ENCODE results near the gene DPH6. TPM values are rescaled to one million over a fixed set of nuclear protein-coding genes. Genes with fewer than 3 reads are reported as not detected.
A peak's percentile ranks its signal among the peaks of the same experiment; 100 is the strongest.

DPH6 gene
- total RNA-seq, 1 experiment from 2014 or later, result 22.1 TPM

DNA sequence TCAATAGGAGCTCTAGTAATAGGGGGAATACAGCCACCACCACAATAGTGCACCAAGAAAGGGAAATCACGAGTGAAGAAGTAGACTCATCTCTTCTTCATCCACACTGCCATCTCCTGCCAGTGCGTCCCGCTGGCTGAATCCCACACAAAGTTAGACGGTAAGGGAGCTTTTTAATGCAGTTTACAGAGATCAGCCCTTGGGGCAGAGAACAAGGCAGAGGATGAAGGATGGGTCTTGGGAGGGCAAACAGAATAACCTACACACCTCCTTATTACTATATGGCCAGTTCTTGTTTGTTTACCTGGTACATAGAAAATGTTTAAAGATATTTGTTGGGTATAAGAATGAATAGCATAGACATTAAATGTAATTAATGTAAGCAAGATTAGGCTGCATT lies 11.0 kb upstream of the DPH6 start:
- Histone ChIP-seq H3K9me3 (replicated peaks) (no peaks in the 10 kb centered on the region), H3K36me3 (no peaks in the 10 kb centered on the region), H3K27ac (peak overlapping the region; percentile 77), H3K4me1 (replicated peaks) (peaks cover 16% of the 10 kb centered on the region), H3K4me3 (no peak overlapping the region), H3K27me3 (replicated peaks) (no peaks in the 10 kb centered on the region)
- DNase-seq (ENCODE audit: low read depth in 1 of 2, low spot score in 2 of 2), result no peak

DNA sequence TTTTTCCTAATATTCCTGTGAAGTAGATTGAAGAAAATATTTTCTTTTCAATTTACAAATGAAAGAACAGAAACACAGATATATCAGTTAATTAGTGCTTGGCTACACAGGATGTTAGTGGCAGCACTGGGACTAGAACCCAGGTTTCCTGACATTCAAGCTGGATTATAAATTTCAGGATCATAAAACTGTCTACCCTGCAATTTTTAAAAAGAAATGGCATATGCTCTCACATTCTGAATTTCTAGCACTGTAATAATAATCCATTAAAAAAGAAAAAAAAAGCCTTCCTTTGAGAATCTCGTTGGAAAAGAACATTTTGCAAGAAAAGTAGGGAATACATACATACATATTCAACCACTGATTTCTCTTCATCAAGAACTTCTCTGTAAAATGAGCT lies 9.3 kb upstream of the DPH6 start:
- Histone ChIP-seq H3K36me3 (no peaks in the 10 kb centered on the region), H3K4me1 (replicated peaks) (peaks cover 16% of the 10 kb centered on the region), H3K27ac (no peak overlapping the region), H3K9me3 (replicated peaks) (no peaks in the 10 kb centered on the region), H3K27me3 (replicated peaks) (no peaks in the 10 kb centered on the region), H3K4me3 (no peak overlapping the region)
- DNase-seq (ENCODE audit: low read depth in 1 of 2, low spot score in 2 of 2), result no peak

DNA sequence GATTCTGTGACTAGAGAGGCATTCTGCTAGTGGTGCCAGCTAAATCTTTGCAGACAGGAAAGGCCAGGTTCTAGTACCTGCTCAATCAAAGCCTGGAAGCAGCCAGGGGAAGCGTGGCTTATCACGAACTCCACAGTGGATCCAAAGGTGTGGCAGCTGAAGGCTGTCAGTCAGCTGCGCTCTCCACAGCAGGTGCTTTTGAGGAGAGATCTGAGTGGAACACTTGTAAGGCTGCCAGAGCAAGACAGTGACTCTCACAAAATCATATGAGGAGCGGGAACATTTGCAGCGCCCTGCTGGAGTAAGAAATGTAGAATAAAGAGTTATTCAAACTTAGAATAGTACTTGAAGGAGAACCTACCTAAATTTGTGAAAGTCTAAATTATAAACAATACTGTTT lies 5.0 kb upstream of the DPH6 start:
- no peak for DNase-seq (ENCODE audit: low read depth in 1 of 2, low spot score in 2 of 2)
- no peaks in the 10 kb centered on the region; the same call in 1 of the 2 replicates for H3K4me1 ChIP-seq (replicated peaks)
- H3K9me3 ChIP-seq (replicated peaks), result no peaks in the 10 kb centered on the region
- H3K27me3 ChIP-seq (replicated peaks), result no peaks in the 10 kb centered on the region
- peaks cover 2% of the 10 kb centered on the region; the same call in 1 of the 2 replicates for H3K36me3 ChIP-seq
- no peak overlapping the region for H3K27ac ChIP-seq
- H3K4me3 ChIP-seq, result no peak overlapping the region

DNA sequence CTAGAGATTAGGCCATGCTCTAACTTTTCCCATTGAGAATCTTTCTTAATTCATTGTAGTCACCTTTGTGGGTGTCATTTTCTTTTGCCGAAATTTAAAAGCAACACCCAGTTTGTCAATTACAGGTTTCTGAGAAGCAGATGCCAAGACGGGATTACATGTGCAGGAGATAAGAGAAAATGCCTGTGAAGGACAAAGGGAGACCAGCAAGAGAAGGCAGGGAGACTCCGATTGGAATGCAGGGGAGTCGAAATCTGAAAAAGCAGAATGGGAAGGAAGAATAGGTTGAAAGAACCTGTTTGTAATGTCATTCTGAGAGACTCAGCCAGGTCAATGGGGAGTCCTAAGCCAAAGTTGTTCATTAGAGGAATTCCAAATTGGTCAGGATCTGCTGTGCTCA lies 3.6 kb upstream of the DPH6 start:
- Histone ChIP-seq H3K27ac (no peak overlapping the region), H3K9me3 (replicated peaks) (no peaks in the 10 kb centered on the region), H3K27me3 (replicated peaks) (no peaks in the 10 kb centered on the region), H3K4me1 (replicated peaks) (peaks cover 4% of the 10 kb centered on the region), H3K36me3 (peaks cover 4% of the 10 kb centered on the region; the same call in 1 of the 2 replicates), H3K4me3 (no peak overlapping the region)
- DNase-seq (ENCODE audit: low read depth in 1 of 2, low spot score in 2 of 2), result no peak

DNA sequence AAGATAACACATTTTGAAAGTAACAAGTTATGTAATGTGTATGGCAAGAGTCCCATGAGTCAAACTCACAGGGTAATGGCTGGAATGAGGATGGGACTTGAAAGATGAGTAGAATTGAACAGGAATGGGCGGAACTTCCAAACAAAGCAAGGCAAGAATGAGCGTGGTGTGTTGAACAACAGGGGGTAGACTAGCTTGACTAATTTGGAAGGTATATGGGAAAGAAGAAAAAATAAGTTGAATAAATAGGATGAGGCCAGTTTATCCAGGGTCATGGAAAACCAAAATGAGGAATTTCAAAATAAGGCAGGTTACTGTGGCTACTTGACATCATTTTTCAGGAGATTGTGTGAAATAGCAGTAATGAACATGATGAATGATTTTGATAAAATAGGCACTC lies 2.5 kb upstream of the DPH6 start:
- Histone ChIP-seq H3K4me3 (no peak overlapping the region), H3K27ac (no peak overlapping the region), H3K27me3 (replicated peaks) (no peaks in the 10 kb centered on the region), H3K36me3 (peaks cover 4% of the 10 kb centered on the region; the same call in 1 of the 2 replicates), H3K9me3 (replicated peaks) (no peaks in the 10 kb centered on the region), H3K4me1 (replicated peaks) (peaks cover 5% of the 10 kb centered on the region)
- DNase-seq (ENCODE audit: low read depth in 1 of 2, low spot score in 2 of 2), result no peak

DNA sequence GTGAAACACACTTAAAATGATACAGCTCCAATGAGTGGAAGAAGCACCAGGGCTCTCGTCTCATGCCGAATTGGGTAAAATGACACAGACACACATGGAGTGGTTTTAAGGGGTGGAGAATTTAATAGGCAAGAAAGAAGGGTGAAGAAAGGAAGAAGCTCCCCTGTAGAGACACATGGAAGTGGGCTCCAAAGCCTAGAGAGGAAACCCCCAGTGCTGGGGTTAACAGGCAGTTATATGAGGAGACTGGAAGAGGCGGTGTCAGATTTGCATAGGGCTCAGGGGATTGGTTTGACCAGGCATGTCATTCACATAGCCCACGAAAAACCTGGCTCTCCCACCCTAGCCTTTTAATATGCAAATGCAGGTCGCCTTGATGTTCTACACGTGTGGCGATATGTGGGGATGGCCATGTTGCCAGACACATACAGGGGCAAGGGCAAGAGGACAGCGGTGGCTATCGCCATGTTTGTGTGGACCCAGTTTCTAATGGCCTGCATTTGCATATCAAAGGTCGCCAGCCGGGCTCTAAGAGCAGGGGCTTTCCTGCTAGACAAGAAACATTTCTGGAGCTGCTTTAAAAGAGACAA lies 1.9 kb upstream of the DPH6 start:
- no peaks in the 10 kb centered on the region for H3K27me3 ChIP-seq (replicated peaks)
- H3K9me3 ChIP-seq (replicated peaks), result no peaks in the 10 kb centered on the region
- H3K27ac ChIP-seq, result no peak overlapping the region
- peaks cover 5% of the 10 kb centered on the region for H3K4me1 ChIP-seq (replicated peaks)
- H3K36me3 ChIP-seq, result peaks cover 4% of the 10 kb centered on the region; the same call in 1 of the 2 replicates
- no peak for DNase-seq (ENCODE audit: low read depth in 1 of 2, low spot score in 2 of 2)
- H3K4me3 ChIP-seq, result no peak overlapping the region

DNA sequence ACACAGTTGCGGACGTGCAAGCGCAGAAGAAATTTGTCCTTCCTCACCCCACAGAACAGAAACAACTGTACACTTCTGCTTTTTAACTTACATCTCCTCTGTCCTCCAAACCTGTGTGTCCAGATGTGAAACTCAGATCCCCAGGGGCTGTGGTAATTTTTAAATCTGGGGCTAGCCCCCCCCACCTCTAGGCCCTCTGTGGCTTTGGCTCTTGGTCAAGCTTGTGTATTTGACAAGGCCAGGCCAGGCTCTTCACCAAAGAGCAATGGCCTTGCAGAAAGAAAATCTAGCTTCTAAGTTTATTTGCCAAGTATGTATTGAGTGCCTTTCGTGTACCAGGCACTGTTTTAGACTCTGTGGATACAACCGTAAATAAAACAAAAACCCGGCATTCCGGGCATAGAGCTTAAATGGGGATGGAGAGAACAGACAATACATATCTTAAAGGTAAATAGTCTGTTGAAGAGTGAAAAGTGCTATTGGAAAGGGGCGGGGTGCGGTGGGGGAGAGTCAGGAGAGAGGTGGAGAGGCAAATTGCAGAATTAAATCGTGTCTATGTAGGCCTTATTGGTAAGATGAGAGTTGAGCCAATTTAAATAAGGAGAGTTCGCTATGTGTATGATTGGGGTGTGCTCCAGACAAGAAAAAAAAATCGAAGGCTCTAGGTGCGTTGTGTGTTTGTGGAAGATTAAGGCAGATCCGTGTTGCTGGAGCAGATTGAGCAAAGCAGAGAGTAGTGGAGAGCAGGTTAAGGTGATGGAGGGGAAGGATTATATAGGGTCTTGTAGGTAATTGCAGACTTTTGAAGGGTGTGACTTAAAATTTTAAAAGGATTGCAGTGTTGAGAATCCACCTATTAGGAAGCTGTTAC lies 781 bp upstream of the DPH6 start:
- Histone ChIP-seq H3K27me3 (replicated peaks) (no peaks in the 10 kb centered on the region), H3K36me3 (peaks cover 8% of the 10 kb centered on the region; the same call in 1 of the 2 replicates), H3K27ac (peak overlapping the region; percentile 99), H3K9me3 (replicated peaks) (no peaks in the 10 kb centered on the region), H3K4me1 (replicated peaks) (peaks cover 5% of the 10 kb centered on the region), H3K4me3 (peak overlapping the region; percentile 76)
- DNase-seq (ENCODE audit: low read depth in 1 of 2, low spot score in 2 of 2), result no peak

DNA sequence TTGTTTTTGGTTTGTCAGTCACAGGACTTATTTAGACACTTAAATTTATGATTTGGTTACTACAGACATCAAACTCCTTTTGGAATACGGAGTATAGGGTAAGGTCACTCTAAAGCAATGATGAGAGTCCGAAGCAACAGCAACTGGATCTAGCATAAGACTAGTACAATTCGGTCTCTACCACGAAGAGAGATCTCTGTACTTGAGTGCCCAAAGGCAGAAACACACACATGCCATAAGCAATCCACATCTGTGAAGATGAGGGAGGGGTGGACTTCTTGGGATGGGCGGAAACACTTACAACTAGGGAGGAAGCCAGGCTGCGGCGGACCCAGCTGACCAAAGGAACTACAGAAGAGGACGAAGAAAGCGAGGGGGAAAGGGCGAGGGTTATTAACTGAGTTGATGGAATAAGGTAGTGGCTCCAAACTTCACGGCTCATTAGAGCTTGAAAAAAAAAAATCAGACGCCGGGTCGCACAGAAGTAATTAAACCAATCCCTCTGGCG lies 595 bp downstream of the DPH6 start:
- H3K36me3 ChIP-seq, result peaks cover 8% of the 10 kb centered on the region; the same call in 1 of the 2 replicates
- H3K4me3 ChIP-seq, result peak overlapping the region; percentile 76
- DNase-seq (ENCODE audit: low read depth in 1 of 2, low spot score in 2 of 2), result peak in 1 of 2 experiments; percentile 63
- H3K9me3 ChIP-seq (replicated peaks), result no peaks in the 10 kb centered on the region
- no peaks in the 10 kb centered on the region for H3K27me3 ChIP-seq (replicated peaks)
- peaks cover 5% of the 10 kb centered on the region for H3K4me1 ChIP-seq (replicated peaks)
- peak overlapping the region; percentile 99 for H3K27ac ChIP-seq

DNA sequence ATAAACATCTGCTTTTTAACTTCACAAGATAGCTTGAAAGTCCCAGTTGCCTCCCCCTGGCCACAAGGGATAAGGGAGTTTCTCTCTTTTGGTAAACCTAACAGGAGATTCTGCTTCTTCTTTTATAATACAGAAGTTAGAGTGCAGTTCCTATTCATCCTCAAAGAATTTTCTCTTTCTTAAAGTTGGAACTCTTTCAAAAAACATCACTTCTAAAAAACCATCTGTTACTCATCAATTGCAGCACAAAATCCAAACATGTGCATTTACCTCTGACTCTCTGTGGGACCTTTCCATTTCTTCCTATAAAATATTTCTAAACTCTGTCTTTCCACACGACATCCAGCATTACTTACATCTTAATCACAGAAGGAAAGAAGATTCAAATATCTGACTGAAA lies 5.1 kb downstream of the DPH6 start:
- no peaks in the 10 kb centered on the region for H3K9me3 ChIP-seq (replicated peaks)
- DNase-seq (ENCODE audit: low read depth in 1 of 2, low spot score in 2 of 2), result no peak
- no peak overlapping the region for H3K27ac ChIP-seq
- peaks cover 5% of the 10 kb centered on the region; the same call in 1 of the 2 replicates for H3K4me1 ChIP-seq (replicated peaks)
- H3K27me3 ChIP-seq (replicated peaks), result no peaks in the 10 kb centered on the region
- H3K36me3 ChIP-seq, result peaks cover 8% of the 10 kb centered on the region; the same call in 1 of the 2 replicates
- no peak overlapping the region for H3K4me3 ChIP-seq

DNA sequence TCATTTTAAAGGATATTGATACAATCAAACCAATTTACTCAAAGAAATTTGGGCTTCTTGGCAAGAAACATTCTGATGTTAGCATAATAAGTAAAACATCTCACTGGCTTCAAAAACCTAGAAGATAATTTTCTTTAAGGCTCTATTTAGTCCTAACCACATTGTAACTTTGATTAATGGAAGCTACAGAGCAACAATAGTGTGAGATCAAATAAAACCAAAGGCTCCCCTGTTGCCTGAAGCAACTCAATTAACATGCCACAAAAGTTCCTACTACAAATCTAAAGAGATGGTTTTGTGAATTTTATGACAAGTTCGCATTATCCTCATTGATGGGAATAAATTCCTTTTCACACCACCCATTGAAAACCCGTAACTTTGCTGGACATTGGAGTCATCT lies 5.9 kb downstream of the DPH6 start:
- Histone ChIP-seq H3K27ac (no peak overlapping the region), H3K9me3 (replicated peaks) (no peaks in the 10 kb centered on the region), H3K27me3 (replicated peaks) (no peaks in the 10 kb centered on the region), H3K4me3 (no peak overlapping the region), H3K36me3 (peaks cover 7% of the 10 kb centered on the region; the same call in 1 of the 2 replicates), H3K4me1 (replicated peaks) (peaks cover 5% of the 10 kb centered on the region; the same call in 1 of the 2 replicates)
- DNase-seq (ENCODE audit: low read depth in 1 of 2, low spot score in 2 of 2), result no peak

DNA sequence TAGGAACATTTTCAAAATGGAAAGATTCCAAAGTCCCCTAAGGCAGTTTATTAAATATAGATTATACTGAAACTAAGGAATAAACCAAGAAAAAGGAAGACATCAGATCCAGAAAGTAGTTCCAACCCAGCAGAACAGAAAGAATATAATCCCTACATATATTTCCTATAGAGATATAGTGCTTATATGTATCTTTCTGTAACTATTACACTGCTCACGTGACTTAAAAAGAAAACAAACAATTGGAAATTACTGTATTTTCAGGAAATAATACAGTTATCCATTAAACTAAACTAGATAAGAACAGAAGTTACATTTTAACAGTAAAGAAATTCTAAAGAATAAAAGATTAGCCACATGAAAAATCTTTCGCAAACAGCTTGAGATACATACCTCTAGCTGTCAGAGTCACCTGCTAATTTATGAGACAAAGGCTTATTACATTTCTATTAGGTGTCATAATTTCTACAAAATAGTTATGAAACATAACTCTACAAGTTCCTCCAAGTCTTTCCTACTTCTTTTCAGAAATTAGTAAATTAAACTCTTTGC lies 10.5 kb downstream of the DPH6 start:
- no peaks in the 10 kb centered on the region for H3K27me3 ChIP-seq (replicated peaks)
- H3K4me3 ChIP-seq, result no peak overlapping the region
- H3K27ac ChIP-seq, result no peak overlapping the region
- H3K36me3 ChIP-seq, result peaks cover 6% of the 10 kb centered on the region; the same call in 1 of the 2 replicates
- H3K9me3 ChIP-seq (replicated peaks), result no peaks in the 10 kb centered on the region
- H3K4me1 ChIP-seq (replicated peaks), result no peaks in the 10 kb centered on the region
- no peak for DNase-seq (ENCODE audit: low read depth in 1 of 2, low spot score in 2 of 2)

DNA sequence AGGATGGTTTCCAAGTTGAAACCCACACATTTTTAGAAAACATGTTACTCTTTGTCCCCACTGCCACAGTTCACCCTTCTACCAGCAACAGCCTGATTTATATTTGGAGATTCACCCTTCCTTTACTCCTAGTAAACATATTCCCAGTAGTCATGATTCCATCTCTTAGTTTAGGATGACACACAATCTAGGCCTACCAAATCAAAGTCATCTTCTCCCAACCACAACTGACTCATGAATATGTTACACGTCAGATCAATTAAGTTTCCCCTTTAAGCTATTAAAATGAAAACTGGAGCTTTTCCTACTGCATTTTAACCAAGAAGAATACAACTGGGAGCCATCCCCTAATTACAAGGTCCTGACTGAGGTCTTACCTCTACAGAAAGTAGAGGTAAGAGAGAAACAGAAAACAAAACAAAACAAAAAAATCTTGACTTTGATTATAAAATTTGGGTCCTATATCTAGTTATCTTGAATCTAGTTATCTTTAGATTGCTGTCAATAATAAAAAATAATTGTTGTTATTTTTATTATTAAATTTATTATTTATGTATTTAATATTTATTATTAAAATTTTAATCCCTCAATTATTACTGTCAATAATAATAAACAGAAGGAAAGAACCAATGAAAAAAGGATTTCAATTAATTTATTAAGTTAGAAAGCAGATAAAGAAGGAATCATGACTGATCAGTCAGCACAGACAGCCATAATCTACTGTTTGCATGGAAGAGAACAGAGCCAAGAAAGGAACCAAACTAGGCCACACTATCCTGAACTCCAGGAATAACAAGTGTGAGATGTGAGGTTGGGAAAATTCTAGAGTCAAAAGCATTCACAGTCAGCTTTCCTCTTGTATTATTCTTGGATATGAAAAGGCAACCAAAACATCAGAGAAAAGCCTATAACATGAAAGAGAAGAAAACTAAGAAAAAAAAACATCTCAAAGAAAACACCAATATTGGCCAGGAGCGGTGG lies 12.5 kb downstream of the DPH6 start:
- no peak for DNase-seq (ENCODE audit: low read depth in 1 of 2, low spot score in 2 of 2)
- Histone ChIP-seq H3K36me3 (peaks cover 7% of the 10 kb centered on the region; the same call in 1 of the 2 replicates), H3K27me3 (replicated peaks) (no peaks in the 10 kb centered on the region), H3K27ac (no peak overlapping the region), H3K9me3 (replicated peaks) (no peaks in the 10 kb centered on the region), H3K4me1 (replicated peaks) (no peaks in the 10 kb centered on the region), H3K4me3 (no peak overlapping the region)

DNA sequence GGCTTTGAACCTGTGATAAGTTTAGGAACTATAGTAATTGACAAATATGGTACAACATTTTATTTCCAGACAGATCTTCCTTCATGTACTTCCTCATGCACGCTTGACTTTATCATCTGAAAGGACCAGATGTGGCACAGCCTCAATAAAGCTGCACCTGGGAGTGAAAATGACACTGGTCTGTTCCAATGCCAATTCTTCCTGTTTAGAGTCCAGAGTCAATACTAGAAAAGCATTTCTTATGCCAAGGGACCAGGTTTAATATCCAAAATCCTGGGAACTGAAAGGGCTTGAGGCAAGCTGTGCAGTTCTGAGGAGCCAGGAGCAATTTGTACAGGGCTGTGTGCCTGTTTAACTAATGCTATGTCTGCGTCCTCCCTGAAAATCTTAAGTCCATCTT lies 15.3 kb downstream of the DPH6 start:
- Histone ChIP-seq H3K27ac (no peak overlapping the region), H3K36me3 (peaks cover 7% of the 10 kb centered on the region; the same call in 1 of the 2 replicates), H3K9me3 (replicated peaks) (no peaks in the 10 kb centered on the region), H3K27me3 (replicated peaks) (no peaks in the 10 kb centered on the region), H3K4me3 (no peak overlapping the region), H3K4me1 (replicated peaks) (no peaks in the 10 kb centered on the region)
- DNase-seq (ENCODE audit: low read depth in 1 of 2, low spot score in 2 of 2), result no peak
